Measurements from ENCODE around the gene PARN. TPM values are rescaled to one million over a fixed set of nuclear protein-coding genes. Genes with fewer than 3 reads are reported as not detected.

The PARN gene
- total and polyA plus RNA-seq, 9 of the 15 experiments (the other 6 are each of a cell fraction or from before 2014, with no cell fraction given) = 9.6 to 51.3 (median 40.4) TPM

GRCh38 chr16:14489460-14489859 is 140.6 kb downstream of the PARN start (continued):
- TF ChIP-seq, protein P1, sequence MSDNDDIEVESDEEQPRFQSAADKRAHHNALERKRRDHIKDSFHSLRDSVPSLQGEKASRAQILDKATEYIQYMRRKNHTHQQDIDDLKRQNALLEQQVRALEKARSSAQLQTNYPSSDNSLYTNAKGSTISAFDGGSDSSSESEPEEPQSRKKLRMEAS (CRISPR knock-in tag; IDR thresholded peaks at IDR 0.05) = peak; percentile 39; the same call in 1 of the 2 replicates
- TF ChIP-seq ZFP36 (IDR thresholded peaks at IDR 0.05; ENCODE audit: low read depth, low read length, partially characterized antibody) (no peak), RB1 (IDR thresholded peaks at IDR 0.05; ENCODE audit: low read depth) (no peak), KDM5B (IDR thresholded peaks at IDR 0.05; ENCODE audit: insufficient replicate concordance, low read depth, low read length) (no peak), NR1H2 (CRISPR knock-in tag; IDR thresholded peaks at IDR 0.05) (no peak), PHB2 (IDR thresholded peaks at IDR 0.05; ENCODE audit: low read depth) (no peak), GTF2A2 (tag; IDR thresholded peaks at IDR 0.05) (no peak), ZNF175 (CRISPR knock-in tag; IDR thresholded peaks at IDR 0.05; ENCODE audit: low read depth) (no peak), FOXA3 (CRISPR knock-in tag; conservative IDR thresholded peaks at IDR 0.05 in 1 of 2, IDR thresholded peaks at IDR 0.05 in 1 of 2) (no peak)
- TF ChIP-seq, protein P2, sequence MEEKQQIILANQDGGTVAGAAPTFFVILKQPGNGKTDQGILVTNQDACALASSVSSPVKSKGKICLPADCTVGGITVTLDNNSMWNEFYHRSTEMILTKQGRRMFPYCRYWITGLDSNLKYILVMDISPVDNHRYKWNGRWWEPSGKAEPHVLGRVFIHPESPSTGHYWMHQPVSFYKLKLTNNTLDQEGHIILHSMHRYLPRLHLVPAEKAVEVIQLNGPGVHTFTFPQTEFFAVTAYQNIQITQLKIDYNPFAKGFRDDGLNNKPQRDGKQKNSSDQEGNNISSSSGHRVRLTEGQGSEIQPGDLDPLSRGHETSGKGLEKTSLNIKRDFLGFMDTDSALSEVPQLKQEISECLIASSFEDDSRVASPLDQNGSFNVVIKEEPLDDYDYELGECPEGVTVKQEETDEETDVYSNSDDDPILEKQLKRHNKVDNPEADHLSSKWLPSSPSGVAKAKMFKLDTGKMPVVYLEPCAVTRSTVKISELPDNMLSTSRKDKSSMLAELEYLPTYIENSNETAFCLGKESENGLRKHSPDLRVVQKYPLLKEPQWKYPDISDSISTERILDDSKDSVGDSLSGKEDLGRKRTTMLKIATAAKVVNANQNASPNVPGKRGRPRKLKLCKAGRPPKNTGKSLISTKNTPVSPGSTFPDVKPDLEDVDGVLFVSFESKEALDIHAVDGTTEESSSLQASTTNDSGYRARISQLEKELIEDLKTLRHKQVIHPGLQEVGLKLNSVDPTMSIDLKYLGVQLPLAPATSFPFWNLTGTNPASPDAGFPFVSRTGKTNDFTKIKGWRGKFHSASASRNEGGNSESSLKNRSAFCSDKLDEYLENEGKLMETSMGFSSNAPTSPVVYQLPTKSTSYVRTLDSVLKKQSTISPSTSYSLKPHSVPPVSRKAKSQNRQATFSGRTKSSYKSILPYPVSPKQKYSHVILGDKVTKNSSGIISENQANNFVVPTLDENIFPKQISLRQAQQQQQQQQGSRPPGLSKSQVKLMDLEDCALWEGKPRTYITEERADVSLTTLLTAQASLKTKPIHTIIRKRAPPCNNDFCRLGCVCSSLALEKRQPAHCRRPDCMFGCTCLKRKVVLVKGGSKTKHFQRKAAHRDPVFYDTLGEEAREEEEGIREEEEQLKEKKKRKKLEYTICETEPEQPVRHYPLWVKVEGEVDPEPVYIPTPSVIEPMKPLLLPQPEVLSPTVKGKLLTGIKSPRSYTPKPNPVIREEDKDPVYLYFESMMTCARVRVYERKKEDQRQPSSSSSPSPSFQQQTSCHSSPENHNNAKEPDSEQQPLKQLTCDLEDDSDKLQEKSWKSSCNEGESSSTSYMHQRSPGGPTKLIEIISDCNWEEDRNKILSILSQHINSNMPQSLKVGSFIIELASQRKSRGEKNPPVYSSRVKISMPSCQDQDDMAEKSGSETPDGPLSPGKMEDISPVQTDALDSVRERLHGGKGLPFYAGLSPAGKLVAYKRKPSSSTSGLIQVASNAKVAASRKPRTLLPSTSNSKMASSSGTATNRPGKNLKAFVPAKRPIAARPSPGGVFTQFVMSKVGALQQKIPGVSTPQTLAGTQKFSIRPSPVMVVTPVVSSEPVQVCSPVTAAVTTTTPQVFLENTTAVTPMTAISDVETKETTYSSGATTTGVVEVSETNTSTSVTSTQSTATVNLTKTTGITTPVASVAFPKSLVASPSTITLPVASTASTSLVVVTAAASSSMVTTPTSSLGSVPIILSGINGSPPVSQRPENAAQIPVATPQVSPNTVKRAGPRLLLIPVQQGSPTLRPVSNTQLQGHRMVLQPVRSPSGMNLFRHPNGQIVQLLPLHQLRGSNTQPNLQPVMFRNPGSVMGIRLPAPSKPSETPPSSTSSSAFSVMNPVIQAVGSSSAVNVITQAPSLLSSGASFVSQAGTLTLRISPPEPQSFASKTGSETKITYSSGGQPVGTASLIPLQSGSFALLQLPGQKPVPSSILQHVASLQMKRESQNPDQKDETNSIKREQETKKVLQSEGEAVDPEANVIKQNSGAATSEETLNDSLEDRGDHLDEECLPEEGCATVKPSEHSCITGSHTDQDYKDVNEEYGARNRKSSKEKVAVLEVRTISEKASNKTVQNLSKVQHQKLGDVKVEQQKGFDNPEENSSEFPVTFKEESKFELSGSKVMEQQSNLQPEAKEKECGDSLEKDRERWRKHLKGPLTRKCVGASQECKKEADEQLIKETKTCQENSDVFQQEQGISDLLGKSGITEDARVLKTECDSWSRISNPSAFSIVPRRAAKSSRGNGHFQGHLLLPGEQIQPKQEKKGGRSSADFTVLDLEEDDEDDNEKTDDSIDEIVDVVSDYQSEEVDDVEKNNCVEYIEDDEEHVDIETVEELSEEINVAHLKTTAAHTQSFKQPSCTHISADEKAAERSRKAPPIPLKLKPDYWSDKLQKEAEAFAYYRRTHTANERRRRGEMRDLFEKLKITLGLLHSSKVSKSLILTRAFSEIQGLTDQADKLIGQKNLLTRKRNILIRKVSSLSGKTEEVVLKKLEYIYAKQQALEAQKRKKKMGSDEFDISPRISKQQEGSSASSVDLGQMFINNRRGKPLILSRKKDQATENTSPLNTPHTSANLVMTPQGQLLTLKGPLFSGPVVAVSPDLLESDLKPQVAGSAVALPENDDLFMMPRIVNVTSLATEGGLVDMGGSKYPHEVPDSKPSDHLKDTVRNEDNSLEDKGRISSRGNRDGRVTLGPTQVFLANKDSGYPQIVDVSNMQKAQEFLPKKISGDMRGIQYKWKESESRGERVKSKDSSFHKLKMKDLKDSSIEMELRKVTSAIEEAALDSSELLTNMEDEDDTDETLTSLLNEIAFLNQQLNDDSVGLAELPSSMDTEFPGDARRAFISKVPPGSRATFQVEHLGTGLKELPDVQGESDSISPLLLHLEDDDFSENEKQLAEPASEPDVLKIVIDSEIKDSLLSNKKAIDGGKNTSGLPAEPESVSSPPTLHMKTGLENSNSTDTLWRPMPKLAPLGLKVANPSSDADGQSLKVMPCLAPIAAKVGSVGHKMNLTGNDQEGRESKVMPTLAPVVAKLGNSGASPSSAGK (IDR thresholded peaks at IDR 0.05) = peak; percentile 34; the same call in 1 of the 2 replicates

Data from K562 (cell line).